ENCODE data around the gene SENP6.
"Not testable (repeated sequence)": the region's sequence is repeated elsewhere in the genome, so short reads cannot be mapped to it uniquely, and the experiment has no call there.

The SENP6 gene, protein sequence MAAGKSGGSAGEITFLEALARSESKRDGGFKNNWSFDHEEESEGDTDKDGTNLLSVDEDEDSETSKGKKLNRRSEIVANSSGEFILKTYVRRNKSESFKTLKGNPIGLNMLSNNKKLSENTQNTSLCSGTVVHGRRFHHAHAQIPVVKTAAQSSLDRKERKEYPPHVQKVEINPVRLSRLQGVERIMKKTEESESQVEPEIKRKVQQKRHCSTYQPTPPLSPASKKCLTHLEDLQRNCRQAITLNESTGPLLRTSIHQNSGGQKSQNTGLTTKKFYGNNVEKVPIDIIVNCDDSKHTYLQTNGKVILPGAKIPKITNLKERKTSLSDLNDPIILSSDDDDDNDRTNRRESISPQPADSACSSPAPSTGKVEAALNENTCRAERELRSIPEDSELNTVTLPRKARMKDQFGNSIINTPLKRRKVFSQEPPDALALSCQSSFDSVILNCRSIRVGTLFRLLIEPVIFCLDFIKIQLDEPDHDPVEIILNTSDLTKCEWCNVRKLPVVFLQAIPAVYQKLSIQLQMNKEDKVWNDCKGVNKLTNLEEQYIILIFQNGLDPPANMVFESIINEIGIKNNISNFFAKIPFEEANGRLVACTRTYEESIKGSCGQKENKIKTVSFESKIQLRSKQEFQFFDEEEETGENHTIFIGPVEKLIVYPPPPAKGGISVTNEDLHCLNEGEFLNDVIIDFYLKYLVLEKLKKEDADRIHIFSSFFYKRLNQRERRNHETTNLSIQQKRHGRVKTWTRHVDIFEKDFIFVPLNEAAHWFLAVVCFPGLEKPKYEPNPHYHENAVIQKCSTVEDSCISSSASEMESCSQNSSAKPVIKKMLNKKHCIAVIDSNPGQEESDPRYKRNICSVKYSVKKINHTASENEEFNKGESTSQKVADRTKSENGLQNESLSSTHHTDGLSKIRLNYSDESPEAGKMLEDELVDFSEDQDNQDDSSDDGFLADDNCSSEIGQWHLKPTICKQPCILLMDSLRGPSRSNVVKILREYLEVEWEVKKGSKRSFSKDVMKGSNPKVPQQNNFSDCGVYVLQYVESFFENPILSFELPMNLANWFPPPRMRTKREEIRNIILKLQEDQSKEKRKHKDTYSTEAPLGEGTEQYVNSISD

DNA sequence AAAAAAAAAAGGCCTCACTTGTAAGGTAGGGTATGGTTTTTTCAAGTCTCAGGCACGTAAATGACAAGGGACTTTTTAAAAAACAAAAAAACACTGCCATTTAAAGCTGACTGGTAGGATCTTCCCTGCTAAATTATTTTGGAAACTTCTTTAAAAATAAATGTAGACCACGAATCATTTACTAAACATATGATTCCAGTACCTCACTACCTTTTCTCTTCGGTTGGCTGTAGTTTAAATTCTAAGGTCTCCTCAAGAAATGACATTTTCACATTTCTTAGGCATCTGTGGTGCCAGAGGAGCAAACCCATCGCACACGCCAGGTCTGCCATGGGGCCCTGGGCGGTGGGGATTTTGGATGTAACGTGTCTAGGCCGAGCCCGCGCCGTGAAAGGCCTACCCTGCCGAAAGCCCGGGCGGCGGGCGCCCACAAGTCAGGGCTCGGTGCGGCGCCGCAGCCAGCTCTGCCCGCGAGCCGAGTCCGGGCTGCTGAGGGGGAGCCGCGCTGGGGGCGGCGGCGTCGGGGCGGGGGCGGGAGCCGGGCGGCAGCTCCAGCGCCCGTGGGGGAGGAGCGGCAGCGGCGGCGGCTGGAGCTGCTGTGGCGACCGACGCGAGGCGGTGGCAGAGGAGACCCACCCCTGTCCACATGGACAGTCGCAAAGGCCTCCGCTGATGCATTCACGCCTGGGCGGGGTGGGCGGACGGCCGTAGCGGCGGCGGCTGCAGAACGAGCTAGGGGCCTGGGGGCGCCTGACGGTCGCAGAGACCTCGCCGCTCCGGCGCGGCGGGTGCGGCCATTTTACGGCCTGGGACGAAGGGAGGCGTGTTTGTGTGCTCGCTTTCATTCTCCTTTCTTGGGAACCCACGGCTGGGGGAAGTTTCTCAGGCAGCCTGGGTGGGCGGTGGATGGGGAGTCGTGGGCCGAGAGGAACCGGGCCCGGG is at the start of gene SENP6:
Gene SENP6, plus strand, starts transcription at position 577 of the 942 bp plus-strand sequence. CDS start 645 bp downstream, outside the sequence.
- DNase-seq = peak; percentile 62

DNA sequence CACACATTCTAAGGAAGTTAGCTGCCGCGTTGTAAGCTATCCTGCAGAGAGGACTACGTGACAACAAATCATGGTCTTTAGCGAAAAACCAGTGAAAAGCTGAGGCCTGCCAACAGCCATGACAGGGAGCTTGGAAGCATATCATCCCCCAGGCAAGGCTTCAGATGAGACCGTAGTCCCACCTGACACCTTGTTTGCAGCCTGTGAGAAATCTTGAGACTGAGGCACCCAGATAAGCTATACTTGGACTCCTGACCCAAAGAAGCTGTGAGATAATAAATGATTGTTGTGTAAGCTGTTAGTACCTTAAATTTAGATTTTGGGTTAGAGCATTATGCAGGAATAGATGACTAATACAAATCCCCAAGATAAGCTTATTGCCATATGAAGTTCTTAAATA is 45.4 kb upstream of the SENP6 start:
- DNase-seq = no peak

DNA sequence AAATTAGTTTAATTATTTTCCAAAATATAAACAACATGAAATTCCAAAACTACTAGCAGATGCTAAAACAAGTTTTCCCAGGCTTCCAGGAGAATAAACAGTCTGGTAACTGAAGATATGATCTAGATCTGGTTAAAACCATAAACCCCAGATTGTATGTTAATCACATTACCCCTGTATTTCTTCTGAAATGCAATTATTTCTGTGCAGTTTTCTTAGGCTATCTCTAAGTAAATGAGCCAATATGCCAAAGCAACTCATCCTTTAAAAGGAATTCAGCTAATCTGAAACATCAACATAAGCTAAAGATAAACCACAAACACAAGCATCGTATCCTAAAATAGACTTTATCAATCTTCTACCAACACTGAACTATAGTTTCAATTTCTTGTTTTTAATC is 44.6 kb upstream of the SENP6 start:
- DNase-seq = no peak

DNA sequence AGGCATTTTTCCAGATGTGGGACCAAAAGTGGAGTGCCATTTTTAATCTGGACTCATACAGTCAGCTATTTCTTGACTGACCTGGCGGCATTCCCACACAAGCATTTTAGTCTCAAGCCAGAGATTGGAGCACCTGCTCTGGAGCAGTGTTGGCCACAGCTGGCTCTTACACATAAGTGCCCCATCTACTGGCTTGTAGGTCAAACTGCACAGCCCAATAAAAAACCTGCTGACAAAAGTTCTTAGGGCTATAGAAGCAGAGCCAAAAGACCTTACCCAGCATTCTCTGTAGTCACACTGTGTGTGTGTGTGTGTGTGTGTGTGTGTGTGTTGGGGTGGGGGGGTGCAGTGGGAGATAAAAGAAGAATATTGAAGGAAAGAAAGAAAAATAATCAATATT is 38.6 kb upstream of the SENP6 start:
- no peak for DNase-seq

DNA sequence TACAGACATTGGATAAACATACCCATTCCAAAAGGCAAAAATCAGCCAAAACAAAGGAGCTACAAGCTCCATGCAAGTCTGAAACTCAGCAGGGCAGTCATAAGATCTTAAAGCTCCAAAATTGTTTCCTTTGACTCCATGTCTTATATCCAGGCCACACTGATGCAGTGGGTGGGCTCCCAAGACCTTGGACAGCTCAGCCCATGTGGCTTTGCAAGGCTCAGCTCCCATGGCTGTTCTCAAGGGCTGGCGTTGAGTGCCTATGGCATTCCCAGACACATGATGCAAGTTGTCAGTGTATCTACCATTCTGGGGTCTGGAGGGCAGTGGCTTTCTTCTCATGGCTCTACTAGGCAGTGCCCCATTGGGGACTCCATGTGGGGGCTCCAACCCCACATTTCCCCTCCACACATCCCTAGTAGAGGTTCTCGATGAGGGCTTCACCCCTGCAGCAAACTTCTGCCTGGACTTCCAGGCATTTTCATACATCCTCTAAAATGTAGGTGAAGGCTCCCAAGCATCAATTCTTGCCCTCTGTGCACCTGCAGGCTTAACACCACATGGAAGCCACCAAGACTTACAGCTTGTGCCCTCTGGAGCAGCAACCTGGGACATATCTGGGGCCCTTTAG is 35.4 kb upstream of the SENP6 start:
- DNase-seq = no peak

DNA sequence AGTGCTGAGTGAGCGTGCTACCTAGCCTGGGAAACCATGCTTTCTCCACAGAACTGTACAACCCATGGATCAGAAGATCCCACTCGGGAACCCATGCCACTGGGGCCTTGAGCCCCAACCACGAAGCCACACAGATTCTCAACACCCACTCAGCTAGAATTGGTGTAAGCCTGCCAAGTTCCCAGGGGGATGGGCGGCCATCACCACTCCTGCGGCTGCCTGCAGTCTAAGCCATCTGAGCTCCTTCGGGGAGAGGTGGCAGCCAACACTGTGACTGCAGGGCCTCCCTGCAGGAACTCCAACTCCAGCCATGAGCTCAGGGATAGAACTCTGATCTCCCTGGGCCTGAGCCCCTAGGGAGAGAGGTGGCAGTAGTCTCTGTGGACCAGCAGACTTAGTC is 33.6 kb upstream of the SENP6 start:
- no peak for DNase-seq

DNA sequence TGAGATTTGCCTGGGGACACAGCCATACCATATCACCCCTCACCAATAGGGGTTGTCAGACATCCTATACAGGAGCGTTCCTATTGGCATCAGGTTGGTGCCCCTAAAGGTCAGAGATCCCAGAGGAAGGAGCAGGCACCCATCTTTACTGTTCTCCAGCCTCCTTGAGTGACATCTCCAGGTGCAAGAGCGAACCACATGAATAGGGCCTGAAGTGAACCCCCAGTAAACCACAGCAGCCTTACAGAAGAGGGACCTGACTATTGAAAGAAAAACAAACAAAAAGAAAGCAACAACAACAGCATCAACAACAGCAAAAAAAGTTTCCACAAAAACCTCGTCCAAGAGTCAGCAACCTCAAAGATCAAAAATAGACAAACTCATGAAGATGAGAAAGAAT is 32.7 kb upstream of the SENP6 start:
- DNase-seq = no peak

DNA sequence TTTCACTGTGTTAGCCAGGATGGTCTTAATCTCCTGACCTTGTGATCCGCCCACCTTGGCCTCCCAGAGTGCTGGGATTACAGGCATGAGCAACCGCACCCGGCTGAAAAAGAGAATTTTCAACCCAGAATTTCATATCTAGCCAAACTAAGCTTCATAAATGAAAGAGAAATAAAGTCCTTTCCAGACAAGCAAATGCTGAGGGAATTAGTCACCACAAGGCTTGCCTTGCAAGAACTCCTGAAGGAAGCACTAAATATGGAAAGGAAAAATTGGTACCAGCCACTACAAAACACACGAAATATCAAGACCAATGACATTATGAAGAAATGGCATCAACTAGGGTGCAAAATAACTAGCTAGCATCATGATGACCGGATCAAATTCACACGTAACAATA is 31.0 kb upstream of the SENP6 start:
- not testable (repeated sequence) for DNase-seq

DNA sequence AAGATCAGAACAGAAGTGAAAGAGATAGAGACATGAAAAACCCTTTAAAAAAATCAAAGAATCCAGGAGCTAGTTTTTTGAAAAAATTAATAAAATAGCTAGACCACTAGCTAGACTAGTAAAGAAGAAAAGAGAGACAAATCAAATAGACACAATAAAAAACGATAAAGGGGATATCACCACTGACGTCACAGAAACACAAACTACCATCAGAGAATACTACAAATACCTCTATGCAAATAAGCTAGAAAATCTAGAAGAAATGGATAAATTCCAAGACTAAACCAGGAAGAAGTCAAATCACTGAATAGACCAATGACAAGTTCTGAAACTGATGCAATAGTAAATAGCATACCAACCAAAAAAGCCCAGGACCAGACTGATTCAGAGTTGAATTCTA is 29.6 kb upstream of the SENP6 start:
- no peak for DNase-seq

DNA sequence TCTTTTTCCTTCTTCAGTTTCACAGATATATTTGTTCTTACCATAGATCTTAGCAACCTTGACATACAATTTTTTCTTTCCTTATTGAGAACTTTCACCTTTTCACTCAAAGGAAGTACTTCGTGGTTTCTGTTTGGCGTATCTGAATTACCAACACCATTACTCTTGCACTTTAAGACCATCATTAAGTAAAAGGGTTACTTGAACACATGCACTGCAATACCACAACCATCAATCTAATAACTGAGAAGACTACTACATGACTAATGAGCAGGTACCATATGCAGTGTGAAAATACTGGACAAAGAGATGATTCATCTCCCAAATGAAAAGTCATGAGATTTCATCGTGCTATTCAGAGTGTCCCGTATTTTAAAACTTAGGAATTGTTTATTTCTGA is 21.7 kb upstream of the SENP6 start:
- DNase-seq = no peak

DNA sequence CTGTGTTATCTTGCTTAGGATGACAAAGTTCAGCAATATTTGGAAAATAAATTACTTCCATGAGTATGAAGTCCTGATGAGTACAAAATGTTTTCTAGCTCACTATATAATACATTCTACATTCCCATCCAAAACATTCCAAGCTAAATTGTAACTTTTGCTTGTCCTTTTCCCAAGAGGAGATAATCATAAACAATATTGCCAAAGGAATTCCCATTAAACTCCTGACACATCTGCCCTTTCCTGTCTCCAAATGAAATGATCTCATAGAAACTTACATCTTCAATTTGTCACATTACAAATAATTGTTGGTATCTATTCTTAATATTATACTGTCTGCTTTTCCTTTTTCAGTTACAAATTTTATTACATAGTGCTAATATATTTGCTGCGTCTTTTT is 20.4 kb upstream of the SENP6 start:
- no peak for DNase-seq

DNA sequence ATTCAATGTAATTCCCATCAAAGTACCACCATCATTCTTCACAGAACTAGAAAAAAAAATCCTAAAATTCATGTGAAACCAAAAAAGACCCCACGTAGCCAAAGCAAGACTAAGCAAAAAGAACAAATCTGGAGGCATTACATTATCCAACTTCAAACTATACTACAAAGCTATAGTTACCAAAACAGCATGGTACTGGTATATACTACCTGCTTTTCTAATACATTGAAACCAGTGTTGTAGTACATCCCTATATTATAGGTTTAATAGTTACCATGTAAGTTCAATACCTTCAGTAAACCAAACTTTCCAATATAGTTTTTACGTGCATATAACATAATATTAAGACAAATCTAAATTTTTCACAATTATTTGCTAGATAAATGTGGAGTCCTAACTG is 17.1 kb upstream of the SENP6 start:
- not testable (repeated sequence) for DNase-seq

DNA sequence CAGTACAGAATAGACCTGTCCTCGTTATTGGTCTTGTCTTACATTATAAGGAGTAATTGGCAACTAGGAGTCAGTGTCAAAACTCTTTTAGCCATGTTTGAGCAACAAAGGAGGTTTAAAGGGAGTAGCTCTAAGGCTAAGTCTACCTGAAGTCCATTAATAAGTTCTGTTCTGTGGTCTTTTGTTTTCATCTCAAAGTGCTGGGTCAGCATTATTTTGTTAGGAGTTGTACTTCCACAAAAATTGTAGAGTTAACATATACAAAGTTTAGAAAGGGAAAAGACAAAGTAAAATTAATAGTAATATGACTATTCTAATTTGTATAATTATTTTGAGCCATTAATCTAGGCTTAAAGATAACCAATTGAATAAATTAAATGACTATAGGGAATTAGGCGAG is 12.7 kb upstream of the SENP6 start:
- no peak for DNase-seq

DNA sequence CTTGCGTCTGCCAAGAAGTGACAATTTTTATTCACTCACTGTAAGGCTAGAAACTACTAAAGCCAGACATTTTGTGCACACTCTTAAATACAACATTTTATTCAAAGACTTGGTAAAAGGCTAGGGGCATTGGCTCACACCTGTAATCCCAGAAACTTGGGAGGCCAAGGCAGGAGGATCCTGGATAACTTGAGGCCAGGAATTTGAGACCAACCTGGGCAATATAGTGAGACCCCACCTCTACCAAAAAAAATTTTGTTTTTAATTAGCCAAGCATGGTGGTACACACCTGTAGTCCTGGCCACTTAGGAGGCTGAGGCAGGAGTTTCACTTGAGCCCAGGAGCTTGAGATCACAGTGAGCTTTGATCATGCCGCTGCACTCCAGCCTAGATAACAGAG is 11.3 kb upstream of the SENP6 start:
- no peak for DNase-seq

DNA sequence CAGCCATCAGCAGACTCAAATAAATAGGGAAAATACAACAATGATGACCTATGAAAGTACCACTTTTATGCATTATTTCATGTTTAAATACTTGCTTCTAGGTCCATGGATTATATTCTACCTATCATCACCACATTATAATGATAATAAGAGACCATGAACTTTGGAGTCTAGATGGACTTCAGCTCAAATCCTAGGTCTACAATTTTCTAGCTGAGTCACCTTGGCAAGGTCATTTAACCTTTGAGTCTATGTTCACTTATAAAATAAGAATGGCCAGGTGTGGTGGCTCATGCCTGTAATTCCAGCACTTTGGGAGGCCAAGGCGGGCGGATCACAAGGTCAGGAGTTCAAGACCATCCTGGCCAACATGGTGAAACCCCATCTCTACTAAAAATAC is 5.3 kb upstream of the SENP6 start:
- not testable (repeated sequence) for DNase-seq

DNA sequence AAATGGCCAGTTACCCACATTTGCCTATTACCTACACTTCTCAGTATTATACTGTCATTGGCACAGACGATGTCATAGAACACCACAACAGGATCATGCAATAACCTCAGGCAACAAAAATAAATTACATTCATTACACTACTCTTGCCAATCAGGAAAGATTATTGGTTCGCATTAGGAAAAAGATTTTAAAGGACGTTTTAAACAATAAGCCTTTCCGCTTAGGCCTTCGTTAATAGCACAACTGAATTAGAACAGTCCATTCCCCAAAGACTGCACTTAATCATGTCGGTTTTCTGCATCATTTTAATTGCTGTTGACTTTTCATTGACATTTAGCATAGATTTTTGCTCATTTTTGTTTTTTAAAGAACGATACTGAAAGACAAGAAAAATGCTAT is 912 bp upstream of the SENP6 start:
- DNase-seq = no peak

DNA sequence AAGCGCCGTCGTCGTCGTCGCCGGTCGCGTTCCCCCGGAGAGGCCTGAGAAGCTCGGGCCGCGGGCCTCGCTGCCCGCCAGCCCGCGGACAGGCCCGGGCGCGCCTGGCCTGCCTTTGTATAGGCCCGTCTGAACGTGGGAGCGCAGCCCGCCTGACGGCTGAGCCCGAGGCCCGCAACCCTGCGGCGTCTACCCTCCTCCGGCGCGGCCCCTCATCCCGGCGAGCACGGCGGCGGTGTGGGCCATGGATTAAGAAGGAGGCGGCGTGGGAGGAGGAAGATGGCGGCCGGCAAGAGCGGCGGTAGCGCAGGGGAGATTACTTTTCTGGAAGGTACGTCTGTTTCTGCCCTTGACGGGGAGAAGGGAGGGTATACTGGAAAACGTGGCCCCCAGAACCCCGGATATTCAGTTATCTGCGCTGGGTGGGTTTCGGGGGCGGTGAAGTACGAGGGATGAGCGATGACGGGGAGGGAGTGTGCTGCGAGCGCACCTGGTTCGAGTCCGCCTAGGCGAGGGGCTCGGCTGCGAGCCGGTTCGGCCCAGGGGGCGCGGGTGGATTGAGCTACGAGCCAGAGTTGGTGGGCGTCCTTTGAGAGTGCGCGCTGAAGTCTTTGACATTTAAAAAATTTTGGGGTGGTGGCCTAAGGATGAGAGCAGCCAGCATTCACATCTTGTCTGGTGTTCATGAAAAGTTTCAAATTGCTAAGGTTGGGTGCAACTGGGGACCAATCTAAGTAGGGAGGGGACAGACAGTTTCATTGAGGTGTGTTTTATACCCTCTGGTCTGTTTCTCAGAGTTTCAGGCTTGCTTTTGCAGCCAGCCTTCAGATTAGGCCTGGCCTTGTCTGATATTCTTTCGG is 796 bp downstream of the SENP6 start:
- peak; percentile 60 for DNase-seq

DNA sequence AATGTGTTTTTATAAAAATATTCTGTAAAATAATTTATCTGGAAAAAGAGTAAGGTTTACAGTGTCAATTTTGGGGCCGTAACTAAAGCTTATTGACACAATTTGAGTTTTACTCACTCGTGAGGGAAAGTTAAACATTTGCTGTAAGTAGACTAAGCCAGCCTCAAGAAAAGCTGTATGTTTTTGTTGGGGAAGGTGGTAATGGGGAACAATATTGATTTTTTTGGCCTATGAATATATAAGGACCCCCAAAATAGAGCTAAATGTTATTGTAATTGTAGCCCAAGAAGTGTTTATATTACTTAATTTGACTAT is 1.4 kb downstream of the SENP6 start:
- DNase-seq = no peak

DNA sequence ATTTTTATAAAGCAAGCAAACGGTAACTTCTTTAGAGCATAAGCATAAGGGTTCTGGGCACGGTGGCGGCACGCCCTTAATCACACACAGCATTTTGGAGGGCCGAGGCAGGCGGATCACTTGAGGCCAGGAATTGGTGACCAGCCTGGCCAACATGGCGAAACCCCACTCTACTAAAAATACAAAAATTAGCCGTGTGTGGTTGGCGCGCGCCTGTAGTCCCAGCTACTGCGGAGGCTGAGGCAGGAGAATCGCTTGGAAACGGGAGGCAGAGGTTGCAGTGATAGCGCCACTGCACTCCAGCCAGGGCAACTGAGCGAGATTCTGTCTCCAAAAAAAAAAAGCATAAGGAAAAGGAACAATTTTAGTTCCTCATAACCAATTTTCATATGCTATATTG is 2.6 kb downstream of the SENP6 start:
- DNase-seq = no peak

DNA sequence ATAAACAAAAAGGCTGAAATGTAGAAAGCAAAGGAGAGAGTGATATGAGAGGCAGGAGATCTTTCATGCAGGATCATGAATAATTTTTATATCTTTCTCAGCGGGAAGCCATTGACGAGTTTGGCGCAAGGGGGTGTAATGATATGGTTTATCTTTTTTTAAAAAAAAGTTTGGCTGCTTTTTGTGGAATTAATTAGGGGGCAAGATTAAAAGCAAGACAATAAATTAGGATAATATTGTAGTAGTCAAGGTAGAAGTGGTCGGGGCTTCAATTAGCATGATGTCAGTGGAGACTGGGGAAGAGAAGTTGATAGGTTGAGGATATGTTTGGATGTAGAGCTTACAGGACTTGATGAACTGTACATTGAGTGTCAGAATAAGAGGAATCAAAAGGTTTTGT is 4.0 kb downstream of the SENP6 start:
- no peak for DNase-seq

DNA sequence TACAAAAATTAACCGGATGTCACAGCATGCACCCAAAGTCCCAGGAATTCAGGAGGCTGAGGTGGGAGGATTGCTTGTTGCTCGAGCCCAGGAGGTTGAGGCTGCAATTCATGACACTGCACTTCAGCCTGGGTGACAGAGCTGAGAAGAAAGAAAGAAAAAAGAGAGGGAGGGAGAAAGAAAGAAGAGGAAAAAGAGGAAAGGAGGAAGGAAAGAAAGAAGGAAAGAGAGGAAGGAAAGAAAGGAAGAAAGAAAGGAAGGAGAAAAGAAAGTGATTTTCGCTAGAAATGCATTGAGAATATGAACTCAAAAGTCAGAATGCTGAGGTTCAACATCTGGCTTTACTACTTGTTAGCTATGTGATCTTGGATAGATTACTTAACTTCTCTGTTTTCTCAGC is 6.6 kb downstream of the SENP6 start:
- no peak for DNase-seq

Measured in activated T-cell treated with anti-CD3 and anti-CD28 coated beads for 4 hours (primary cell).